Smooth muscle cell (in vitro differentiated cells): ENCODE results near the gene ANKZF1. TPM values are rescaled to one million over a fixed set of nuclear protein-coding genes. Genes with fewer than 3 reads are reported as not detected.

Source experiments
- DNase-seq: peaks from one replicate; lab custom pipeline; 2025; ENCODE audit not compliant: unreplicated experiment; lab: John Stamatoyannopoulos, UW
- H2AFZ ChIP-seq: fragments of 200-600 bp; sonication (generic); 2 replicates; pipeline ENCODE4 v1.6.0; 2016; ENCODE audit warnings: antibody characterized with exemption, low read depth, mild to moderate bottlenecking
- H3F3A ChIP-seq: fragments of 200-600 bp; sonication (generic); 2 replicates; pipeline ENCODE4 v1.6.0; 2017; ENCODE audit warnings: antibody characterized with exemption, low read depth
- H3K27ac ChIP-seq: fragments of 200-600 bp; sonication (generic); 2 replicates; pipeline ENCODE4 v1.5.1; 2016; ENCODE audit warnings: low read depth, mild to moderate bottlenecking
- H3K27me3 ChIP-seq: fragments of 200-600 bp; sonication (generic); 2 replicates; pipeline ENCODE4 v1.6.1; 2016; ENCODE audit warnings: low read depth, mild to moderate bottlenecking
- H3K36me3 ChIP-seq: fragments of 200-600 bp; sonication (generic); 2 replicates; pipeline ENCODE4 v1.5.1; 2016; ENCODE audit warnings: low read depth
- H3K4me1 ChIP-seq: fragments of 200-600 bp; sonication (generic); 2 replicates; pipeline ENCODE4 v1.5.1; 2016; ENCODE audit warnings: low read depth
- H3K4me2 ChIP-seq: fragments of 200-600 bp; sonication (generic); 2 replicates; pipeline ENCODE4 v1.6.0; 2016; ENCODE audit warnings: mild to moderate bottlenecking
- H3K4me3 ChIP-seq: fragments of 200-600 bp; sonication (generic); 2 replicates; pipeline ENCODE4 v1.5.1; 2016; ENCODE audit warnings: mild to moderate bottlenecking
- H3K79me2 ChIP-seq: fragments of 200-600 bp; sonication (generic); 2 replicates; pipeline ENCODE4 v1.6.0; 2016; ENCODE audit warnings: low read depth, mild to moderate bottlenecking
- H3K9ac ChIP-seq: fragments of 200-600 bp; sonication (generic); 2 replicates; pipeline ENCODE4 v1.6.0; 2016; ENCODE audit warnings: low read depth
- H3K9me3 ChIP-seq: fragments of 200-600 bp; sonication (generic); replicated peaks from 2 replicates; pipeline ENCODE4 v1.5.1; 2016; ENCODE audit warnings: low read depth
- H4K20me1 ChIP-seq: fragments of 200-600 bp; sonication (generic); 2 replicates; pipeline ENCODE4 v1.6.0; 2016; ENCODE audit warnings: low read depth
- CTCF ChIP-seq: fragments of 200-600 bp; sonication (generic); IDR thresholded peaks from 2 replicates; pipeline ENCODE4 v1.5.1; 2017; ENCODE audit warnings: borderline replicate concordance, mild to moderate bottlenecking, antibody characterized with exemption; ENCODE audit not compliant: insufficient read depth, poor library complexity, severe bottlenecking
- WGBS: methylation state at CpG from one replicate; pipeline ENCODE4 v1.1.7; 2016; ENCODE audit warnings: low lambda C conversion rate; 5-methylcytosine and 5-hydroxymethylcytosine counted together
- polyA plus RNA-seq: library from polyadenylated mRNA; unstranded; fragments of >200 nt; fragmentation: Nextera tagmentation; extraction: Ambion mirVana; gene quantifications from 2 replicates; pipeline ENCODE4 v1.2.1, GENCODE V29; 2016
- total RNA-seq: library from RNA; depleted of rRNA; stranded (reverse); fragments of >200 nt; gene quantifications from 2 replicates; pipeline ENCODE4 v1.2.3, GENCODE V29; 2014

Gene ANKZF1
- total and polyA plus RNA-seq, 2 experiments from 2014 or later: 31.7 to 52.6 TPM

DNA sequence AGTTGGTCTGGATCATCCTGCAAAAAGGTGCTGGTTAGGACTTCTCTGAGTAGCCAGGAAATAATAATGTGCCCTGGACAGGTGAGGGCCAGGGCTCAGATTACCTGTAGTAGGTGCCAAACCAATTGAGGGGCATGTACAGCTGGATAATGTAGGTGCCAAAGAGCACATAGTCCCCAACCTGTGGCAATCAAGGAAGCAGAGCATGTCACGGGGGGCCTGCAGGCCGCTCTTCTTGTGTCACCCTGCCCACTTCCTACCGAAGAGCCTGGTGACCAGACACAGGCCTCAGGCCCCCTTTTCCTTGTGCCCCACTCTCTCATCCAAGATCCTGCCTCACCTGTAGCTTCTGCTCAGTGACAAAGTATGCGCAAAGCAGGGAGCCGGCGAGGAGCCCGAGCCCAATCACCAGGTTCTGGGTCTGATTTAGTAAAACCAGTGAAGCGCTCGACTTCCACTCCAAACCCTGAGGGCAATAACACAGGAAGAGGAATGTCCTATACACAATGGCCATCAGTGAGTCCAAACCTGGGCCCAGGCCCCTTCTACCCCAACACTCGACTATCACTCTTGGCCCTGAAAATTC lies 16.0 kb upstream of the ANKZF1 start:
- Histone ChIP-seq H3K9ac (no peak overlapping the region), H4K20me1 (no peaks in the 10 kb centered on the region), H3K27ac (no peak overlapping the region), H3F3A (peaks cover 6% of the 10 kb centered on the region), H3K27me3 (no peaks in the 10 kb centered on the region), H3K4me2 (no peak overlapping the region), H3K36me3 (no peaks in the 10 kb centered on the region), H3K79me2 (peaks cover 10% of the 10 kb centered on the region), H3K4me3 (no peak overlapping the region), H3K4me1 (peaks cover 3% of the 10 kb centered on the region), H3K9me3 (no peaks in the 10 kb centered on the region), H2AFZ (no peak overlapping the region)
- DNase-seq: no peak
- WGBS: 98% methylated on average over 10 of the region's 10 CpGs
- no peak for TF ChIP-seq CTCF

- no peak for DNase-seq
- H3K27me3 ChIP-seq: no peaks in the 10 kb centered on the region
- H3K9ac ChIP-seq: no peak overlapping the region
- H3F3A ChIP-seq: peaks cover 8% of the 10 kb centered on the region
- no peaks in the 10 kb centered on the region for H4K20me1 ChIP-seq
- H3K79me2 ChIP-seq: peaks cover 10% of the 10 kb centered on the region
- H2AFZ ChIP-seq: no peak overlapping the region
- H3K9me3 ChIP-seq: no peaks in the 10 kb centered on the region
- peaks cover 5% of the 10 kb centered on the region for H3K4me1 ChIP-seq
- no peak overlapping the region for H3K27ac ChIP-seq
- no peak for TF ChIP-seq CTCF
- WGBS: 99% methylated on average over 15 of the region's 15 CpGs
- H3K4me2 ChIP-seq: no peak overlapping the region
- no peaks in the 10 kb centered on the region for H3K36me3 ChIP-seq
- H3K4me3 ChIP-seq: no peak overlapping the region
Measured at GRCh38 chr2:219214141-219214540, 15.5 kb upstream of the ANKZF1 start.

GRCh38 chr2:219214786-219215185 lies 14.8 kb upstream of the ANKZF1 start:
- no peak for DNase-seq
- H3K27ac ChIP-seq: no peak overlapping the region
- H3K27me3 ChIP-seq: no peaks in the 10 kb centered on the region
- 98% methylated on average over 6 of the region's 6 CpGs for WGBS
- no peak overlapping the region for H2AFZ ChIP-seq
- no peaks in the 10 kb centered on the region for H3K36me3 ChIP-seq
- H3K4me3 ChIP-seq: no peak overlapping the region
- no peak overlapping the region for H3K9ac ChIP-seq
- TF ChIP-seq CTCF: no peak
- peaks cover 10% of the 10 kb centered on the region for H3K79me2 ChIP-seq
- H3K9me3 ChIP-seq: no peaks in the 10 kb centered on the region
- peaks cover 14% of the 10 kb centered on the region for H3F3A ChIP-seq
- peaks cover 7% of the 10 kb centered on the region for H3K4me1 ChIP-seq
- H4K20me1 ChIP-seq: no peaks in the 10 kb centered on the region
- H3K4me2 ChIP-seq: no peak overlapping the region

DNA sequence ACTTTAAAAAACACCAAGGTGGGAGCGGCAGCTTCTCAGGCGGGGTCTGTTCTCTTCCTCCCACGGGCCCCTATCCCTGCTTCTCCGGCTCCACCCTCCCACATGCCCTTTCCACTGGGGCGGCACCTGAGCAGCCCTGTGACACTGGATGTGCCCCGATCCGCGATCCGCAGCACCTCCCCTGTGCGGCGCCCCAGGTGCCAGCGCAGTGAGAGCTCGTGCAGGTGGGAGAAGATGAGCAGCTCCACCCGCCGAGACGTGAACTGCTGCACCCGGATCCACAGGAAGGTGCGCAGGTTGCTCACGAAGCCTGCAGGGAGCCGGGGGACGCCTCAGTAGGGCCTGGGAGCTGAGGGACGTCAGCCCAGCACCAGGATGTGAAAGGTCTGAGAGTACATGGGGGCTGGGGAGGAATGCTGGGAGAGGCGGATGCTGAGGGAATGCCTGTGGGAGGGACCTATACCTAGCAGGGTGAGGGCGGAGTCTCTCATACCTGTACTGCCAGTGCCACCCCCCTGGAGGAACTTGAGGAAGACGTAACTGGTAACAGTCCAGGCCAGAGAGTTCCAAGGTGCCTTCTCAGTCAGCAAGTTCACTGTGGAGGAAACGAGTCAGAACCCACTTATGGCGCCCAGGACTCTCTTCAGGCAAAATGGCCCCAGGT lies 13.6 kb upstream of the ANKZF1 start:
- 98% methylated on average over 27 of the region's 27 CpGs for WGBS
- H3K4me1 ChIP-seq: peaks cover 7% of the 10 kb centered on the region
- H3K79me2 ChIP-seq: peaks cover 10% of the 10 kb centered on the region
- no peak overlapping the region for H3K9ac ChIP-seq
- H3K27me3 ChIP-seq: no peaks in the 10 kb centered on the region
- no peak for DNase-seq
- H4K20me1 ChIP-seq: no peaks in the 10 kb centered on the region
- no peak overlapping the region for H2AFZ ChIP-seq
- no peak overlapping the region for H3K4me2 ChIP-seq
- H3F3A ChIP-seq: peaks cover 14% of the 10 kb centered on the region
- no peaks in the 10 kb centered on the region for H3K9me3 ChIP-seq
- H3K36me3 ChIP-seq: no peaks in the 10 kb centered on the region
- no peak overlapping the region for H3K27ac ChIP-seq
- no peak for TF ChIP-seq CTCF
- H3K4me3 ChIP-seq: no peak overlapping the region
